ENCODE results near the gene FAM25G. TPM values are rescaled to one million over a fixed set of nuclear protein-coding genes. Genes with fewer than 3 reads are reported as not detected.

Gene FAM25G
- total RNA-seq, 5 donors from 2014 or later (not counting 1 experiment from before 2014, with no cell fraction given) = not detected

DNA sequence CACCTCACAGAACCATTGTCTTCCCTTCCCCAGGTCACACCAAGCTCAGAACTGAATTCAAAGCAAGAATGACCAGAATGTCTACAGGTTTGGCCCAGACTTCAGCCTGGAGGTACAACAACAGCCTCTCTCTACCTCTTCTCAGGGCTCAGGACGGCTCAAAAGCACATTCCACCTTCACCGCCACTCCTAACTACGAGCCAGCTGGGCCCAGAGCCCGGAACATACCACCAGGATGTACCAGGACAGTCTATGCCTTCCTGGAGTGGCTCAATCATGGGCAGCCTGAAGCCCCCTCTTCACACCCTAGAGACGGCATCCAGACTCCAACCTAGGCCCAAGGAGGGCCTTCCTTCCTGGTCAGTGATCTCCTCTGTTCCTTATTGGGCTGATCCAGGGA, 49.1 kb downstream of the FAM25G start:
- peaks cover 22 to 32% of the 10 kb centered on the region in 2 donors for H3K27me3 Mint-ChIP-seq
- Histone ChIP-seq H3K4me1 (ENCODE audit: control insufficient read depth in 1 of 2, extremely low read depth in 1 of 2, insufficient read depth in 2 of 2, low read length in 2 of 2) (peaks cover 0 to 2% of the 10 kb centered on the region in 2 experiments), H3K27me3 (replicated peaks in 1 of 2; ENCODE audit: control insufficient read depth in 2 of 2, extremely low read depth in 1 of 2, insufficient read depth in 2 of 2, low read length in 1 of 2) (peaks cover 0 to 41% of the 10 kb centered on the region in 2 experiments), H3K4me3 (ENCODE audit: control insufficient read depth in 1 of 2, extremely low read depth in 1 of 2, low read length in 1 of 2) (no peak overlapping the region), H3K27ac (ENCODE audit: low read length) (no peak overlapping the region), H3K36me3 (ENCODE audit: control insufficient read depth in 2 of 2, extremely low read depth in 1 of 2, insufficient read depth in 1 of 2, low read length in 1 of 2) (no peaks in the 10 kb centered on the region), H3K9me3 (peaks cover 2% of the 10 kb centered on the region)
- DNase-seq = no peak
- peaks cover 13 to 22% (median 15%) of the 10 kb centered on the region in 3 donors for H3K9me3 Mint-ChIP-seq
- POLR2A ChIA-PET = no interaction called here
- CTCF ChIA-PET = no interaction called here
- H3K4me1 Mint-ChIP-seq = no peaks in the 10 kb centered on the region
- ATAC-seq (replicated peaks in 1 of 4) = no peak
- WGBS (ENCODE audit: insufficient coverage) = 73% methylated on average over 2 of the region's 5 CpGs
- H3K36me3 Mint-ChIP-seq = peaks cover 2% of the 10 kb centered on the region
- H3K27ac Mint-ChIP-seq = no peak overlapping the region
- no peak overlapping the region for H3K4me3 Mint-ChIP-seq

DNA sequence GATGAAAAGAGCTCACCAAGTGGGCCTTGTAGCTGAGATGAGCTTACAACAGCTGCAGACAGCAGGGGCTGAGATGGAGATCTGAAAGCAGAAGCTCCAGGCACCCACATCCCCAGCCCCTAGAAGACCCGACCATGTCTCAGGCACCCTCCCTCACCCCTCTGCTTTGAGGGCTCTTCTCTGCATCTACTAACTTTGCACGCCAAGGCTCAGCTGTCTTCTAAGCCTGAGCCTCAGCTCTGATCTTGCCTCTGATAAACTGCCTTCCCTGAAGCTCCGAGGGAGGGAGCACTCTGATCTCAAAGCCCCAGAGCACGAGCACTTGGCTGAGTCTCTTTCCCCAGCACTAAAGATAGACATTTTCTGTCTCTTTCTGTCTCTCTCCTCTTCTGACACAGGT, 49.6 kb downstream of the FAM25G start:
- no peak overlapping the region for H3K27ac Mint-ChIP-seq
- ATAC-seq (replicated peaks in 1 of 4) (no peak), DNase-seq (no peak)
- peaks cover 2% of the 10 kb centered on the region for H3K36me3 Mint-ChIP-seq
- Histone ChIP-seq H3K27me3 (replicated peaks in 1 of 2; ENCODE audit: control insufficient read depth in 2 of 2, extremely low read depth in 1 of 2, insufficient read depth in 2 of 2, low read length in 1 of 2) (peaks cover 0 to 37% of the 10 kb centered on the region in 2 experiments), H3K9me3 (peaks cover 2% of the 10 kb centered on the region), H3K4me1 (ENCODE audit: control insufficient read depth in 1 of 2, extremely low read depth in 1 of 2, insufficient read depth in 2 of 2, low read length in 2 of 2) (no peaks in the 10 kb centered on the region), H3K27ac (ENCODE audit: low read length) (no peak overlapping the region), H3K36me3 (ENCODE audit: control insufficient read depth in 2 of 2, extremely low read depth in 1 of 2, insufficient read depth in 1 of 2, low read length in 1 of 2) (no peaks in the 10 kb centered on the region), H3K4me3 (ENCODE audit: control insufficient read depth in 1 of 2, extremely low read depth in 1 of 2, low read length in 1 of 2) (no peak overlapping the region)
- 7% methylated on average over 4 of the region's 4 CpGs for WGBS (ENCODE audit: insufficient coverage)
- peaks cover 13 to 22% (median 15%) of the 10 kb centered on the region in 3 donors for H3K9me3 Mint-ChIP-seq
- H3K4me3 Mint-ChIP-seq = no peak overlapping the region
- ChIA-PET CTCF (no interaction called here), POLR2A (no interaction called here)
- no peaks in the 10 kb centered on the region for H3K4me1 Mint-ChIP-seq
- H3K27me3 Mint-ChIP-seq = peaks cover 22 to 33% of the 10 kb centered on the region in 2 donors

DNA sequence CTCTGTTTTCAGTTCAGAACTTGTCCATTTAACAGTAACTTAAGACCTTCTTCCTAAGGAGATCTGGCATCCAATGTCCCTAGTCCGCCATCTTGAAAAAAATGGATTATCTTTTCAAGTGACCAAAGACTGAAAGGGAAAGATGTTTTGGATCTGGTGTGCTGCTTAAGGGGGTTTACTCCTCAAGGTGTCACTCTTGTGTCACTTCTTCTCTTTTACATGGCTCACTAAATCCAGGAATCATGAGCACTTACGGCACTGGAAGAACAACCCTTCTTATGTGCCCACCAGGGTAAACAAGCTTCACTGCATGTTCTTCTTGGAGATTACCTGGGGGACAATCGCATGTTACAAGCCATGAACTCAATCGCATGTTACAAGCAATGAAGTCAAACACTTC, 51.3 kb downstream of the FAM25G start:
- Histone ChIP-seq H3K9me3 (peaks cover 2% of the 10 kb centered on the region), H3K4me3 (ENCODE audit: control insufficient read depth in 1 of 2, extremely low read depth in 1 of 2, low read length in 1 of 2) (no peak overlapping the region), H3K27ac (ENCODE audit: low read length) (no peak overlapping the region), H3K4me1 (ENCODE audit: control insufficient read depth in 1 of 2, extremely low read depth in 1 of 2, insufficient read depth in 2 of 2, low read length in 2 of 2) (no peaks in the 10 kb centered on the region), H3K27me3 (replicated peaks in 1 of 2; ENCODE audit: control insufficient read depth in 2 of 2, extremely low read depth in 1 of 2, insufficient read depth in 2 of 2, low read length in 1 of 2) (peaks cover 0 to 37% of the 10 kb centered on the region in 2 experiments), H3K36me3 (ENCODE audit: control insufficient read depth in 2 of 2, extremely low read depth in 1 of 2, insufficient read depth in 1 of 2, low read length in 1 of 2) (no peaks in the 10 kb centered on the region)
- POLR2A ChIA-PET = no interaction called here
- H3K4me3 Mint-ChIP-seq = no peak overlapping the region
- H3K36me3 Mint-ChIP-seq = peaks cover 2% of the 10 kb centered on the region
- peaks cover 22 to 39% of the 10 kb centered on the region in 2 donors for H3K27me3 Mint-ChIP-seq
- no peaks in the 10 kb centered on the region for H3K4me1 Mint-ChIP-seq
- H3K9me3 Mint-ChIP-seq = peaks cover 5 to 12% (median 5%) of the 10 kb centered on the region in 3 donors
- DNase-seq (no peak), ATAC-seq (replicated peaks in 1 of 4) (no peak)
- WGBS (ENCODE audit: insufficient coverage) = 93% methylated on average over 3 of the region's 4 CpGs
- no peak overlapping the region for H3K27ac Mint-ChIP-seq
- CTCF ChIA-PET = no interaction called here

DNA sequence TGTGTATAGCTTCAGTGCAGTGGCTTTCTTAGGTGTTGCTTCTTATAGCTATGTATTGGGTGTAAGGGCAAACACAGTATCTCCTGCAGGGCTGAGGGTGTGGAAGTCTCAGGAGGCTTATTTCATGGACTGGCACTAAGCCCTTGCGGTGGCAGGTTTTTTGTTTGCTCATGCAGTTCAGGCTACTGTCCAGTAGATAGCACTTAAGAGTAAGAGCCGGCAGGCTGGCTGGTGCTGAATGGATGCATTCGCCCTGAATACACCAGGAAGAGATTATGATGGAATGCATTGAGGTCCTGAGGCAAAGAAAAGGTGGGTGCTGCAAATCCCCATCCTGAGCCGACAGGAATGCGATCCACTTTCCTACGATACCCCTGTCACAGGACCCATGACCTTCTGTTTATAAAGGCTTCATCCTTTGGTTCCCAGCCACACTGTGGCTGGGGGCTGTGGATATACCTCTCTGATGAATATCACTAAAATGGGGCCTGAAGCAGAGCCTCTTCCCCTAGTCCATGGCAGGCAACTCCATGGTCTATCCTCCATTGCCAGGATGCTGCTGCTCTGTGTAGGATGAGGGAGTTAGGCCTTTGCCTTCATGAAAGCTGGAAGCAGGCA, 52.5 kb downstream of the FAM25G start:
- Mint-ChIP-seq H3K27me3 (peaks cover 22 to 41% of the 10 kb centered on the region in 2 donors), H3K36me3 (no peaks in the 10 kb centered on the region), H3K4me1 (no peaks in the 10 kb centered on the region), H3K9me3 (peaks cover 2 to 18% (median 4%) of the 10 kb centered on the region in 3 donors), H3K4me3 (no peak overlapping the region), H3K27ac (no peak overlapping the region)
- Histone ChIP-seq H3K4me1 (ENCODE audit: control insufficient read depth in 1 of 2, extremely low read depth in 1 of 2, insufficient read depth in 2 of 2, low read length in 2 of 2) (no peaks in the 10 kb centered on the region), H3K36me3 (ENCODE audit: control insufficient read depth in 2 of 2, extremely low read depth in 1 of 2, insufficient read depth in 1 of 2, low read length in 1 of 2) (no peaks in the 10 kb centered on the region), H3K4me3 (ENCODE audit: control insufficient read depth in 1 of 2, extremely low read depth in 1 of 2, low read length in 1 of 2) (no peak overlapping the region), H3K27ac (ENCODE audit: low read length) (no peak overlapping the region), H3K27me3 (replicated peaks in 1 of 2; ENCODE audit: control insufficient read depth in 2 of 2, extremely low read depth in 1 of 2, insufficient read depth in 2 of 2, low read length in 1 of 2) (peaks cover 0 to 33% of the 10 kb centered on the region in 2 experiments), H3K9me3 (no peaks in the 10 kb centered on the region)
- ChIA-PET POLR2A (no interaction called here), CTCF (no interaction called here)
- ATAC-seq (replicated peaks in 1 of 4) = no peak
- 92% methylated on average over 4 of the region's 6 CpGs for WGBS (ENCODE audit: insufficient coverage)
- DNase-seq = no peak

Other genes starting within 250 kb of the FAM25G start
- gene GDF10, start 191.5 kb downstream of the FAM25G start, total RNA-seq = 1 to 10 TPM in 1 of 5 donors, under 1 TPM in 4; 0.14 to 1.4 (median 0.46) TPM
- gene GDF2, start 169.2 kb downstream of the FAM25G start, total RNA-seq = not detected
- gene RBP3, start 143.3 kb downstream of the FAM25G start, total RNA-seq = not detected
- gene ZNF488, start 107.4 kb downstream of the FAM25G start, total RNA-seq = not detected
- not detected for gene ANXA8, start 7.6 kb downstream of the FAM25G start, total RNA-seq
- 10 to 100 TPM in 1 of 5 donors, 1 to 10 TPM in 4; 7.3 to 13.1 (median 8.8) TPM for gene AGAP9, start 31.9 kb upstream of the FAM25G start, total RNA-seq

Data from T-cell (primary cell).